ENCODE data around the gene KCNK17.

The KCNK17 gene

DNA sequence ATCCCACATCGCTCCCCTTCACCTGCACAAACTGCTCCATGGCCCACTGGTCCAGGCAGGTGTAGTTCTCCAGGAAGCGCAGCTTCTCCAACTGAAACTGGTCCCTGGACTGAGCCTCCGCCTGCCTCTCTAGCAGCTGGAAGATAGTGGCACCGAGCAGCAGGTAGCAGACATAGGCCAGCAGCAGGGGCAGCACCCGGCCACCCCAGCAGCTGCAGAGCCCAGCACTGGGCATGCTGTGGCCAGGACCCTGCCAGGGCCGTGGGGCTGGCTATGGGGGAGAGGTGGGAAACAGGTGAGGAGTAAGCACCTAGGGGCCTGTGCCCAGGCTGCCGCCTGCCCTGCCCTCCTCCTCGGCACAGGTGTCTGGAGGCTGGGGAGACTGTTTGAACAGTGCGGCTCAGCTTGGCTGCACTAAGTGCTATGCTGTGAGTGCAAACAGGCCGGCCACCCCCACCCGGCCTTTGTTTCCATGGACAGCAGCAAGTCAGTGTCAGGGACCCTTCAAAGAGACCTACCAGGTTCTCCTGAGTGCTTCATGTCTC, 8.2 kb upstream of the KCNK17 start, which contains the start of gene KCNK16:
Gene KCNK16 (minus strand): TSS at position 397 of the 545 bp plus-strand sequence. CDS start 162 bp downstream, at position 235.
- Histone ChIP-seq H3K9ac (ENCODE audit: low read depth, low read length) (no peak within 1 kb of the TSS), H3K36me3 (ENCODE audit: insufficient read depth, low read length) (no peaks in the 10 kb centered on the region), H3K4me1 (ENCODE audit: insufficient read depth, low read length) (no peaks in the 10 kb centered on the region), H3K9me3 (ENCODE audit: control insufficient read depth, insufficient read depth, low read length) (no peaks in the 10 kb centered on the region)

- Histone ChIP-seq H3K4me1 (ENCODE audit: insufficient read depth, low read length) (no peaks in the 10 kb centered on the region), H3K36me3 (ENCODE audit: insufficient read depth, low read length) (no peaks in the 10 kb centered on the region), H3K9ac (ENCODE audit: low read depth, low read length) (no peak overlapping the region), H3K9me3 (ENCODE audit: control insufficient read depth, insufficient read depth, low read length) (no peaks in the 10 kb centered on the region)
Observed at GRCh38 chr6:39321761-39322160, 7.5 kb upstream of the KCNK17 start.

DNA sequence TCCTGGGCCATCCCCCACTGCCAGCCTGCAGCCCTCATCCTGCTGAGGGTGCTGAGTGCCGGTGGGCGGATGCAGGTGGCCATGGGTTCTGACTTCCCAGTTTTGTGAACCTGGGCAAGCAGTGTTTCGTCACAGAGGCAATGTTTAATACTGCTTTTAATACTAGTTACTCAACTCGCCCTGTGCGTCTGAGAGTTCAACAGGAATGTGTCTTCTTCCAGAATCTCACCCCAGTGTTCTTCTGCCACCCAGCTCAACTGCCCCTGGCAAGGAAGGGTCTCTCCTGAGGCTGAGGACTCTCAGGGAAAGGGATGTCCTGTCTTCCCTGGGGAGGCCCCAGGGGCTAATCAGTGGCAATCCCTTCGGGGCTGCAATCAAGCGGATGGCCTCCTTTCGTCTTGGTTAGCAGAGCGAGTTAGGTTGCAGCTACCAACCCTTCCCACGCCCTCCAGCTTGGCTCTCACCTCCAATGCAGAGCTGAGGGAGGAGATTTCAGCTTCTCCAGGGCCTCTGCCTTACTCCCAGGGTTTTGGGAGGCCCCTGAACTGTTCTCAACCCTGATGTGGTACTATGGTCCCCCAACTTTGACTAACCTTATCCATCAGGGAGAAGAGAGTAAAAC, 6.3 kb upstream of the KCNK17 start:
- Histone ChIP-seq H3K9ac (ENCODE audit: low read depth, low read length) (no peak overlapping the region), H3K4me1 (ENCODE audit: insufficient read depth, low read length) (no peaks in the 10 kb centered on the region), H3K36me3 (ENCODE audit: insufficient read depth, low read length) (no peaks in the 10 kb centered on the region), H3K9me3 (ENCODE audit: control insufficient read depth, insufficient read depth, low read length) (no peaks in the 10 kb centered on the region)

GRCh38 chr6:39319621-39320362, 5.6 kb upstream of the KCNK17 start:
- Histone ChIP-seq H3K4me1 (ENCODE audit: insufficient read depth, low read length) (no peaks in the 10 kb centered on the region), H3K9me3 (ENCODE audit: control insufficient read depth, insufficient read depth, low read length) (no peaks in the 10 kb centered on the region), H3K9ac (ENCODE audit: low read depth, low read length) (no peak overlapping the region), H3K36me3 (ENCODE audit: insufficient read depth, low read length) (no peaks in the 10 kb centered on the region)

- no peaks in the 10 kb centered on the region; the same call in 1 of the 2 replicates for H3K9me3 ChIP-seq (ENCODE audit: control insufficient read depth, insufficient read depth, low read length)
- H3K9ac ChIP-seq (ENCODE audit: low read depth, low read length), result no peak overlapping the region
- H3K4me1 ChIP-seq (ENCODE audit: insufficient read depth, low read length), result no peaks in the 10 kb centered on the region
- no peaks in the 10 kb centered on the region for H3K36me3 ChIP-seq (ENCODE audit: insufficient read depth, low read length)
Observed at GRCh38 chr6:39317256-39317655, 3.0 kb upstream of the KCNK17 start.

GRCh38 chr6:39313526-39314272, 520 bp downstream of the KCNK17 start:
- Histone ChIP-seq H3K9me3 (ENCODE audit: control insufficient read depth, insufficient read depth, low read length) (no peaks in the 10 kb centered on the region; the same call in 1 of the 2 replicates), H3K4me1 (ENCODE audit: insufficient read depth, low read length) (no peaks in the 10 kb centered on the region), H3K36me3 (ENCODE audit: insufficient read depth, low read length) (no peaks in the 10 kb centered on the region), H3K9ac (ENCODE audit: low read depth, low read length) (peak overlapping the region; percentile 83)

DNA sequence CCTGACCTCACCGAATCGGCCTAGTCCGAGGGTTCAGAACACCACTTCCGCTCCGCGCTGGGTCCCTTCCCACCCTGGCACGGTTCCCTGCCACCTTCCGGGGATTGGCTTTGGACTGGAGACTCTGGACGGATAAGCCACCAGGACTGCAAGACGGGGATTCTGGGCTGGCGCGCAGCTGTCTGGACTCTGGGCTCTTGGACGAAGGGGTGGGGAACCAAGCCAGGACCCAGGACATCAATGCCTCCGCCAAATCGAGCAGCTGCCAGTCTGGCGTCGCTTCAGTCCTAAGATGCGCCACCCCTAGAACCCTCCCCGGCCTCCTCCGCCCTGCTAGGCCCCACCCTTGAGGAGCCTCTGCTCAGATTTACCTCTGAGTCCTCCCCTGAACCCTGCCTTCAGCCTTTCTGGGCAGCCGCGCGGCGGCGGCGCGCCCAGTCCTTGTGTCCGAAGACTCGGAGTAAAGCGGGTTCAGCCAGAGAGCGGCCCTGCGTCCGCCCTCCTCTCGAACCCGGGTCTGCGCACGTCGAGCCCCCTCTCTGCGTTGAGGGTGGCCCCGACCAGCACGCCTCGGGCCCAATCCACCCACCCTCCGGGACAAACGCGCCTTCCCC, 1.2 kb downstream of the KCNK17 start:
- Histone ChIP-seq H3K9me3 (ENCODE audit: control insufficient read depth, insufficient read depth, low read length) (no peaks in the 10 kb centered on the region; the same call in 1 of the 2 replicates), H3K9ac (ENCODE audit: low read depth, low read length) (peak overlapping the region; percentile 83), H3K36me3 (ENCODE audit: insufficient read depth, low read length) (no peaks in the 10 kb centered on the region), H3K4me1 (ENCODE audit: insufficient read depth, low read length) (no peaks in the 10 kb centered on the region)

DNA sequence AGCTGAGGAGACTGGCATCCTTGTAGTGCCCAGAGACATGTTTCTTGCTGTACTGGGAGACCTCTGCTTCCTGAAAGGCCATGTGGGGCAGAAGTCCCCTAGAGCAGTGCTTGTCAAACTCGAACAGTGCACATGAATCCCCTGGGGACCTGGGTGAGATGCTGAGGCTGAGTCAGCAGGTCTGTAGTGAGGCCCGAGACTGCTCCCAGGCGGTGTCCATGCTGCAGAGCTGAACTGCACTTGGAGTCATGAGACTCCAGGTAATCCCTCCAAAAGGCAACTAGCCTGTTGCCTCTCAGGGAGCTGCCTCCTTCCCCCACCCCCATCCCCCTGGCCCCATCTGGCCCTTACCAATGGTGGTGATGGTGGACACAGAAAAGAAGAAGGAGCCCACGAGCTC, 3.7 kb downstream of the KCNK17 start:
- no peaks in the 10 kb centered on the region for H3K4me1 ChIP-seq (ENCODE audit: insufficient read depth, low read length)
- H3K9me3 ChIP-seq (ENCODE audit: control insufficient read depth, insufficient read depth, low read length), result no peaks in the 10 kb centered on the region; the same call in 1 of the 2 replicates
- no peak overlapping the region for H3K9ac ChIP-seq (ENCODE audit: low read depth, low read length)
- H3K36me3 ChIP-seq (ENCODE audit: insufficient read depth, low read length), result no peaks in the 10 kb centered on the region

- no peaks in the 10 kb centered on the region; the same call in 1 of the 2 replicates for H3K9me3 ChIP-seq (ENCODE audit: control insufficient read depth, insufficient read depth, low read length)
Observed at GRCh38 chr6:39309942-39310531, 4.2 kb downstream of the KCNK17 start.

GRCh38 chr6:39307462-39307861, 6.8 kb downstream of the KCNK17 start:
- H3K9ac ChIP-seq (ENCODE audit: low read depth, low read length), result no peak overlapping the region
- no peaks in the 10 kb centered on the region for H3K4me1 ChIP-seq (ENCODE audit: insufficient read depth, low read length)
- no peaks in the 10 kb centered on the region for H3K9me3 ChIP-seq (ENCODE audit: control insufficient read depth, insufficient read depth, low read length)
- H3K36me3 ChIP-seq (ENCODE audit: insufficient read depth, low read length), result no peaks in the 10 kb centered on the region

More at GRCh38 chr6:39309942-39310531, 4.2 kb downstream of the KCNK17 start:
- Histone ChIP-seq H3K9ac (ENCODE audit: low read depth, low read length) (no peak overlapping the region), H3K4me1 (ENCODE audit: insufficient read depth, low read length) (no peaks in the 10 kb centered on the region), H3K36me3 (ENCODE audit: insufficient read depth, low read length) (no peaks in the 10 kb centered on the region)

GRCh38 chr6:39304951-39305350, 9.3 kb downstream of the KCNK17 start:
- Histone ChIP-seq H3K9me3 (ENCODE audit: control insufficient read depth, insufficient read depth, low read length) (no peaks in the 10 kb centered on the region), H3K4me1 (ENCODE audit: insufficient read depth, low read length) (no peaks in the 10 kb centered on the region), H3K9ac (ENCODE audit: low read depth, low read length) (no peak overlapping the region), H3K36me3 (ENCODE audit: insufficient read depth, low read length) (no peaks in the 10 kb centered on the region)

DNA sequence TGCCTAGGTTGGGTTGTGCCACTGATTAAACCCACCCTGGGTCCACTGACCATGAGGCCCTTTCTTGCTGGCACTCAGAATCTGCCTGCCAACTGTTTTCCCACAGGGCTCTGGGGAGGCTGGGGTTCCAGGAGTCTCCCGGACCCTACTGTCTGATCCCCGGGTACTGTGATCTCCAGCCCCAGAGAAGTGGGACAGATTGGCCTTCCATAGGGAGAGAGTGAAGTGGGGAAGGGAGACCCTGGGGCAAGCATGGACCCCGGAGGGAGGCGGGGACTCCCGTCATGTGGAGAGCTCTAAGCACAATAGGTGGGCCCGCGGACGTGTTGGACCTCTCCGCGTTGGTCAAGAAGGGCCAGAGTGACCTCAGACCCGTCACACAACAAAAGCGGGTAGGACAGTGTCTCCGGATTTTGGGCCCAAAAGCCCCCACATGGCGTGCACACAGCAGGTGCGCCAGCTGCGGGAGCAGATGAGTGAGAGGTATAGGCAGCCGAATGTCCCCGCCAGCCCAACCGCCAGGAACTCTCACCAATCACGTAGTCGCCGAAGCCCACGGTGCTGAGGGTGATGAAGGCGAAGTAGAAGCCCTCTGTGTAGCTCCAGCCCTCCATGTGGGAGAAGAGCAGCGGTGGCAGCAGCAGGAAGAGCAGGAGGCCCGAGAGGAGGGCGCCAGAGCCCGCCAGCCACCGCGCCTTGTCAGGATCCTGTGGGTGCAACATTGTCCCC, 10.6 kb downstream of the KCNK17 start:
- Histone ChIP-seq H3K36me3 (ENCODE audit: insufficient read depth, low read length) (no peaks in the 10 kb centered on the region), H3K9me3 (ENCODE audit: control insufficient read depth, insufficient read depth, low read length) (no peaks in the 10 kb centered on the region), H3K4me1 (ENCODE audit: insufficient read depth, low read length) (no peaks in the 10 kb centered on the region), H3K9ac (ENCODE audit: low read depth, low read length) (no peak overlapping the region)

DNA sequence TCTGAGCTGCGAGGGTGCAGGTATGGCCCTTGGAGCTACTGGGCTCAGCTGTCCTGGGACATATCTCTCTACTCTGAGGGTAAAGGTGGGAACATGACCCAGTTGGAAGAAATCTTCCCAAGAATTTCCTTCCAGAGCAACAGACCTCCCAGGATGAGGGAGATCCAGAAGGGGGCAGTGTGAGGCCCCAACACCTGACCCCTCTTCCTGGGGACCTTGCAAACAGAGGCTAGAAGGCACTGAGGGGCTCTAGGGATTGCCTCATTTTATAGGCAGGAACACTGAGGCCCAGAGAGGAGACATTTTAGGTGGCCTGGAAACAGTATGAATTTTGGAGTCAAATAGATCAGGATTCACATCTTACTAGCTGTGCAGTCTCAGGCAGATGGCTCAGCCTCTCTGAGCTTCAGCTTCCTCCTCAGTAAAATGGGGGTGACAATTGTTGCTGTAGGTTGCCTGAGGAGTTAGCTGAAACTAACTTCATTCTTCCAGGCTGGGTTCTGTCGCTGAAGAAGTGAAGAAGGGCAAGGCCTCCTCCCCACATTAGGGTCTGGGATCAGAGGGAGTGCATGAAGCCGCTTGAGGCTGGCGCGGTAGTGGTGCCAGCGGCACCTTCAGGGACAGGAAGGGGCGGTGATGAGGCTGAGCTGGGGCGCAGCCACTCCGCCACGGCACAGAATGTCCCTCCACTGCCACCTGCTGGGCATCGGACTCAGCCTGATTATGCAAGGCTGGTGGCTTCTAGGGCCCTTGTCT, 11.4 kb downstream of the KCNK17 start:
- H3K9ac ChIP-seq (ENCODE audit: low read depth, low read length), result no peak overlapping the region
- no peaks in the 10 kb centered on the region for H3K36me3 ChIP-seq (ENCODE audit: insufficient read depth, low read length)
- H3K9me3 ChIP-seq (ENCODE audit: control insufficient read depth, insufficient read depth, low read length), result no peaks in the 10 kb centered on the region
- no peaks in the 10 kb centered on the region for H3K4me1 ChIP-seq (ENCODE audit: insufficient read depth, low read length)
